ENCODE measurements around the gene CRACDL.

The CRACDL gene

GRCh38 chr2:98805412-98806171, 130.4 kb downstream of the CRACDL start:
- FAIRE-seq (peak; percentile 23), DNase-seq (ENCODE audit: insufficient read length, low spot score) (peak; percentile 59)

GRCh38 chr2:98804736-98805135, 131.3 kb downstream of the CRACDL start:
- DNase-seq (ENCODE audit: insufficient read length, low spot score) (no peak), FAIRE-seq (no peak)

- FAIRE-seq: peak; percentile 77
- no peak for DNase-seq (ENCODE audit: insufficient read length, low spot score)
Measured at GRCh38 chr2:98804265-98804650, 131.8 kb downstream of the CRACDL start.

GRCh38 chr2:98803405-98804264, 132.4 kb downstream of the CRACDL start:
- DNase-seq (ENCODE audit: insufficient read length, low spot score): no peak
- FAIRE-seq: no peak

GRCh38 chr2:98802344-98802743, 133.7 kb downstream of the CRACDL start:
- DNase-seq (ENCODE audit: insufficient read length, low spot score) (no peak), FAIRE-seq (no peak)

GRCh38 chr2:98801921-98802321, 134.1 kb downstream of the CRACDL start:
- FAIRE-seq: no peak
- DNase-seq (ENCODE audit: insufficient read length, low spot score): no peak

- FAIRE-seq: peak; percentile 63
- DNase-seq (ENCODE audit: insufficient read length, low spot score): no peak
Measured at GRCh38 chr2:98801286-98801685, 134.7 kb downstream of the CRACDL start.

- FAIRE-seq (no peak), DNase-seq (ENCODE audit: insufficient read length, low spot score) (no peak)
Measured at GRCh38 chr2:98800330-98801064, 135.5 kb downstream of the CRACDL start.

GRCh38 chr2:98799375-98800329, 136.4 kb downstream of the CRACDL start:
- FAIRE-seq (no peak), DNase-seq (ENCODE audit: insufficient read length, low spot score) (no peak)

- no peak for FAIRE-seq
- DNase-seq (ENCODE audit: insufficient read length, low spot score): no peak
Measured at GRCh38 chr2:98796775-98797544, 139.1 kb downstream of the CRACDL start.

- FAIRE-seq: peak; percentile 58
- no peak for DNase-seq (ENCODE audit: insufficient read length, low spot score)
Measured at GRCh38 chr2:98795891-98796676, 139.9 kb downstream of the CRACDL start.

GRCh38 chr2:98793897-98794830, 141.9 kb downstream of the CRACDL start:
- DNase-seq (ENCODE audit: insufficient read length, low spot score) (no peak), FAIRE-seq (no peak)

- no peak for FAIRE-seq
- no peak for DNase-seq (ENCODE audit: insufficient read length, low spot score)
Measured at GRCh38 chr2:98793275-98793674, 142.8 kb downstream of the CRACDL start.

GRCh38 chr2:98790221-98790620, 145.8 kb downstream of the CRACDL start:
- DNase-seq (ENCODE audit: insufficient read length, low spot score) (no peak), FAIRE-seq (peak; percentile 48)

- DNase-seq (ENCODE audit: insufficient read length, low spot score) (no peak), FAIRE-seq (no peak)
Measured at GRCh38 chr2:98787700-98788099, 148.3 kb downstream of the CRACDL start.

GRCh38 chr2:98786179-98786578, 149.8 kb downstream of the CRACDL start:
- DNase-seq (ENCODE audit: insufficient read length, low spot score): no peak
- FAIRE-seq: no peak

GRCh38 chr2:98782570-98782969, 153.5 kb downstream of the CRACDL start:
- DNase-seq (ENCODE audit: insufficient read length, low spot score) (no peak), FAIRE-seq (no peak)

All from HTR-8/SVneo (cell line).